Osteocyte (in vitro differentiated cells): ENCODE results near the gene HSPB7. TPM values are rescaled to one million over a fixed set of nuclear protein-coding genes. Genes with fewer than 3 reads are reported as not detected.

Source experiments
- DNase-seq: peaks from one replicate; pipeline ENCODE4 v3.0.0; 2021; ENCODE audit warnings: mixed read lengths; ENCODE audit not compliant: unreplicated experiment; ENCODE audit errors: extremely low spot score
- H3K27ac Mint-ChIP-seq: one replicate; pipeline ENCODE4 v1.8.0; 2021; ENCODE audit warnings: mild to moderate bottlenecking, mixed read lengths; ENCODE audit not compliant: unreplicated experiment
- H3K27me3 Mint-ChIP-seq: one replicate; pipeline ENCODE4 v1.8.0; 2021; ENCODE audit warnings: mixed read lengths; ENCODE audit not compliant: unreplicated experiment
- H3K36me3 Mint-ChIP-seq: one replicate; pipeline ENCODE4 v1.8.0; 2021; ENCODE audit warnings: mixed read lengths; ENCODE audit not compliant: unreplicated experiment
- H3K4me1 Mint-ChIP-seq: one replicate; pipeline ENCODE4 v1.8.0; 2021; ENCODE audit warnings: mixed read lengths; ENCODE audit not compliant: unreplicated experiment
- H3K4me3 Mint-ChIP-seq: one replicate; pipeline ENCODE4 v1.8.0; 2021; ENCODE audit warnings: mild to moderate bottlenecking, moderate library complexity, mixed read lengths; ENCODE audit not compliant: unreplicated experiment
- H3K9me3 Mint-ChIP-seq: one replicate; pipeline ENCODE4 v1.8.0; 2021; ENCODE audit warnings: mixed read lengths; ENCODE audit not compliant: unreplicated experiment
- total RNA-seq: library from RNA; stranded (reverse); gene quantifications from 2 replicates; pipeline ENCODE4 v1.2.1, GENCODE V29; 2021
- TF ChIP-seq, protein P1 (sequence below): fragments of 200-600 bp; sonication (generic); IDR thresholded peaks from 2 replicates; pipeline ENCODE4 v1.5.0; 2021; ENCODE audit warnings: antibody characterized with exemption, mild to moderate bottlenecking, moderate library complexity

Gene HSPB7
- total RNA-seq, 1 donor from 2014 or later = 4.2 TPM

GRCh38 chr1:16020325-16020724 lies 2.5 kb upstream of the HSPB7 start:
- Mint-ChIP-seq H3K4me1 (peaks cover 43% of the 10 kb centered on the region), H3K36me3 (no peaks in the 10 kb centered on the region), H3K27me3 (no peaks in the 10 kb centered on the region), H3K9me3 (no peaks in the 10 kb centered on the region), H3K4me3 (no peak overlapping the region), H3K27ac (peak overlapping the region; percentile 56)
- TF ChIP-seq, protein P1, sequence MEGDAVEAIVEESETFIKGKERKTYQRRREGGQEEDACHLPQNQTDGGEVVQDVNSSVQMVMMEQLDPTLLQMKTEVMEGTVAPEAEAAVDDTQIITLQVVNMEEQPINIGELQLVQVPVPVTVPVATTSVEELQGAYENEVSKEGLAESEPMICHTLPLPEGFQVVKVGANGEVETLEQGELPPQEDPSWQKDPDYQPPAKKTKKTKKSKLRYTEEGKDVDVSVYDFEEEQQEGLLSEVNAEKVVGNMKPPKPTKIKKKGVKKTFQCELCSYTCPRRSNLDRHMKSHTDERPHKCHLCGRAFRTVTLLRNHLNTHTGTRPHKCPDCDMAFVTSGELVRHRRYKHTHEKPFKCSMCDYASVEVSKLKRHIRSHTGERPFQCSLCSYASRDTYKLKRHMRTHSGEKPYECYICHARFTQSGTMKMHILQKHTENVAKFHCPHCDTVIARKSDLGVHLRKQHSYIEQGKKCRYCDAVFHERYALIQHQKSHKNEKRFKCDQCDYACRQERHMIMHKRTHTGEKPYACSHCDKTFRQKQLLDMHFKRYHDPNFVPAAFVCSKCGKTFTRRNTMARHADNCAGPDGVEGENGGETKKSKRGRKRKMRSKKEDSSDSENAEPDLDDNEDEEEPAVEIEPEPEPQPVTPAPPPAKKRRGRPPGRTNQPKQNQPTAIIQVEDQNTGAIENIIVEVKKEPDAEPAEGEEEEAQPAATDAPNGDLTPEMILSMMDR = no peak
- no peak for DNase-seq

DNA sequence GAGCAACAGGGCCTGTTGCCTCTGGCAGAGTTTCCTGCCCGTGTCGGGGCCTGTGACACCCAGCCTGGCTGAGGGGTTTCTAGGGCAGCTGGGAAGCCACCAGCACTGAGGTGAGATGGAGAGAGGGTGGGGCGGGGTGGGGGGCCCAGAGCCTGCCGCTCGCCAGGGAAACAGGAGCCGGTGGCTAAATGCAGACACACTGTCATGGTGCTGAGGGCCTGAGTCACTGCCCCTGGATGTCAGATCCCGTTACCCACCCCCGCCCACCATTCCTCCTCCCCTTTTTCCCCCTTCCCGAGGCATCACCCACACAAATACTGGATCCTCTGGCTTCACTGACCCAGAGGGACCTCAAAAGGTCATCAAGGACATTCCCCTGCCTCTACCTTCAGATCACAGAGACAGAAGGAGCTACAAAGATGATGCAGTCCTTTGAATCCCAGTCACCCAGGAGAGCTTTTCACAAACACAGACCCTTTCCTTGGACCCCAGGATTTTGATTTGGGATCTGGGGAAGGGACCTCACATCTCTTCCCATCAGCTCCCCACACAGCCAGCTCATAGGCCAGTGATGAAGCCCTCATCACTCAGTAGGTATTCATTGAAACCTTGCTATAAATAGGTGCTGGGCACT lies 1.9 kb upstream of the HSPB7 start:
- Mint-ChIP-seq H3K27me3 (no peaks in the 10 kb centered on the region), H3K27ac (peak overlapping the region; percentile 62), H3K9me3 (no peaks in the 10 kb centered on the region), H3K4me1 (peaks cover 48% of the 10 kb centered on the region), H3K36me3 (no peaks in the 10 kb centered on the region), H3K4me3 (no peak overlapping the region)
- TF ChIP-seq, protein P1 = no peak
- no peak for DNase-seq

- H3K9me3 Mint-ChIP-seq = no peaks in the 10 kb centered on the region
- H3K27ac Mint-ChIP-seq = peak overlapping the region; percentile 85
- peaks cover 56% of the 10 kb centered on the region for H3K4me1 Mint-ChIP-seq
- no peak for DNase-seq
- H3K4me3 Mint-ChIP-seq = no peak overlapping the region
- no peaks in the 10 kb centered on the region for H3K36me3 Mint-ChIP-seq
- H3K27me3 Mint-ChIP-seq = no peaks in the 10 kb centered on the region
- TF ChIP-seq, protein P1 = no peak
These were observed 1.2 kb upstream of the HSPB7 start for GRCh38 chr1:16018749-16019643.

DNA sequence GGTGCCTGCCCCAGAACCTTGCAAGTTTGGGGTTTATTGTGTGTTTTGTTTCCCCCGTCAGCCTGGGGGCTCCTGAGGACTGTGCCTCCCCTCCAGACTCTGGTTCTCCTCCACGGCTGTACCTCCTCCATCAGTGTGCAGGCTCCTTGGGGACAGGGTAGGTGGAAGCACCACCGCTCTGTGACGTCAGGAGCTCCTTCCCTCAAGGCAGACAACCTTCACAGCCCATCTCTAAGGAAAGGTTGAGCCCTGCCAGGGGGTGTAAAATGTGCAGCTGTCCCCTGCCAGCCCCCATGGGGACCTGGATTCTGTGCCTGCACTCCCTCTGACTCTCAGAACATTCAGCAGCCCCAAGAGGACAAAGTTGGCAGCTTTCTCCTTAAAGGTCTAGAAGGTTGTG lies 465 bp upstream of the HSPB7 start:
- Mint-ChIP-seq H3K27ac (peak overlapping the region; percentile 85), H3K4me1 (peaks cover 62% of the 10 kb centered on the region), H3K4me3 (no peak overlapping the region), H3K36me3 (no peaks in the 10 kb centered on the region), H3K27me3 (no peaks in the 10 kb centered on the region), H3K9me3 (no peaks in the 10 kb centered on the region)
- DNase-seq = no peak
- TF ChIP-seq, protein P1 = no peak

- Mint-ChIP-seq H3K27ac (no peak overlapping the region), H3K36me3 (no peaks in the 10 kb centered on the region), H3K27me3 (no peaks in the 10 kb centered on the region), H3K4me3 (no peak overlapping the region), H3K9me3 (no peaks in the 10 kb centered on the region), H3K4me1 (peaks cover 69% of the 10 kb centered on the region)
- TF ChIP-seq, protein P1 = no peak
- DNase-seq = no peak
These were observed 775 bp downstream of the HSPB7 start for GRCh38 chr1:16017076-16017460.
